ENCODE results near the gene MYH9. TPM values are rescaled to one million over a fixed set of nuclear protein-coding genes. Genes with fewer than 3 reads are reported as not detected.

Gene MYH9
- total RNA-seq, 2 experiments from 2014 or later: 624 to 679 TPM

GRCh38 chr22:36259615-36260300 is 128.0 kb downstream of the MYH9 start:
- no peak for ATAC-seq
- TF ChIP-seq CTCF (IDR thresholded peaks at IDR 0.05): no peak
- intact Hi-C loops (cut with micrococcal nuclease): no loop called here
- Mint-ChIP-seq H3K27me3 (no peaks in the 10 kb centered on the region), H3K4me3 (no peak overlapping the region), H3K36me3 (ENCODE audit: low read depth) (peaks cover 28% of the 10 kb centered on the region), H3K27ac (peak overlapping the region; percentile 89), H3K9me3 (no peaks in the 10 kb centered on the region), H3K4me1 (ENCODE audit: low read depth) (peaks cover 38% of the 10 kb centered on the region)
- CTCF ChIA-PET: no interaction called here
- POLR2A ChIA-PET: interaction anchor here (0.7 to 1.3 kb wide), 3 partner anchors 19 to 36 kb away, joined by 3 to 4 read pairs (median 3); no protein-coding TSS in a partner anchor
- DNase-seq: no peak

DNA sequence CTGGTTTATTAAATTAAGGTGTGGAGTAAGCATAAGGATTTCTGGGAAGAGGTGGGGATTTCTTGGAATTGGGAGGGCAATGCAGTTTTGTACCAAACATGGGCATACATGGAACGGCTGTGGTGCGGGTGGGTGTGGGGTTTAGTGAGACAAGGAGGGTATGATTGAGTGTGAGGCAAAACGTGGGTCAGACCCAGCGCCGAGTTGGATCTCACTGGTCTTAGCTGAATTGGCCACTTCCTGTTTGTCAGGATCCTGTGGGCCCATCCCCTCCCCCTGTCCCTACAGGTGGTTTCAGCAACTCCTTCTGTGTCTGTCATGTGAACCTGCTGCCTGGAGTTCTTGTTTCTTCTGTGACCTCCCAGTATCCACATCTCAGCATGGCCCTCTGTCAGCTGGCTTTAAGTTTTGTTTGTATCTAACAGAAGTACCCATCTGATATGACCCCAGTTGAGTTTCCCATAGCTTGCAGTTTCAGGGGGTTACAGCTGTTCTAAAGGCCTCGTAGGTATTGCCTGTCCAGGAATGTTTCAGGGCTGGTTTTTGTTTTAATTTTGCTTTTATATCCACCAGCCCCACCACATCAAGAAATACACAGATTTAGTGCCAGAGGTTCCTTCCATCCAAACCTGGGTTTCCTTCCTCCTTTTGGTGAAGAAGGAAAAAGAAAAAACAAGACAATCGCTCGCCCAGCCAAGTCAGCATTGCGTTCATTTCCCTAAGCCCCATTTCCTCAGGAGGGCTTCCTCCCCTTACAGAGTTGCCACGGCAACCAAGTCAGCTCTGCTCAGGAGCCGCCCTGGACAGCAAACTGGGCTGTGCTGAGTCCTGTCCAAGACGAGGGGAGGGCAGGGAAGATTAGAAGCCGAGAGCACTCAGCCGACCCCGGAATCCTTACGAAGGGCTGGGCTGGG is 128.8 kb downstream of the MYH9 start:
- intact Hi-C loops (cut with micrococcal nuclease): no loop called here
- no peak for TF ChIP-seq CTCF (IDR thresholded peaks at IDR 0.05)
- ATAC-seq: peak; percentile 75
- Mint-ChIP-seq H3K27ac (peak overlapping the region; percentile 89), H3K27me3 (no peaks in the 10 kb centered on the region), H3K4me3 (peak overlapping the region; percentile 33), H3K9me3 (no peaks in the 10 kb centered on the region), H3K4me1 (ENCODE audit: low read depth) (peaks cover 44% of the 10 kb centered on the region), H3K36me3 (ENCODE audit: low read depth) (peaks cover 25% of the 10 kb centered on the region)
- CTCF ChIA-PET: interaction anchor here (1.8 kb wide), 1 partner anchor 19 kb away, joined by 8 read pairs; the partner anchor contains the start of gene APOL2
- POLR2A ChIA-PET: interaction anchor here (0.9 to 1.1 kb wide), 2 partner anchors 21 to 228 kb away, joined by 3 read pairs; no protein-coding TSS in a partner anchor
- peak; percentile 76 for DNase-seq

GRCh38 chr22:36257948-36258670 is 129.7 kb downstream of the MYH9 start:
- ChIA-PET POLR2A (interaction anchor here (0.9 to 1.4 kb wide), 4 partner anchors 18 to 229 kb away, joined by 3 to 5 read pairs (median 3); no protein-coding TSS in a partner anchor), CTCF (interaction anchor here (1.0 to 1.8 kb wide), 2 partner anchors 18 to 20 kb away, joined by 3 to 8 read pairs; partner anchors contain the start of gene APOL2)
- Mint-ChIP-seq H3K4me1 (ENCODE audit: low read depth) (peaks cover 51% of the 10 kb centered on the region), H3K27me3 (no peaks in the 10 kb centered on the region), H3K9me3 (no peaks in the 10 kb centered on the region), H3K27ac (peak overlapping the region; percentile 89), H3K36me3 (ENCODE audit: low read depth) (peaks cover 22% of the 10 kb centered on the region), H3K4me3 (peak overlapping the region; percentile 33)
- ATAC-seq (no peak), DNase-seq (no peak)
- intact Hi-C loops (cut with micrococcal nuclease): no loop called here
- no peak for TF ChIP-seq CTCF (IDR thresholded peaks at IDR 0.05)

DNA sequence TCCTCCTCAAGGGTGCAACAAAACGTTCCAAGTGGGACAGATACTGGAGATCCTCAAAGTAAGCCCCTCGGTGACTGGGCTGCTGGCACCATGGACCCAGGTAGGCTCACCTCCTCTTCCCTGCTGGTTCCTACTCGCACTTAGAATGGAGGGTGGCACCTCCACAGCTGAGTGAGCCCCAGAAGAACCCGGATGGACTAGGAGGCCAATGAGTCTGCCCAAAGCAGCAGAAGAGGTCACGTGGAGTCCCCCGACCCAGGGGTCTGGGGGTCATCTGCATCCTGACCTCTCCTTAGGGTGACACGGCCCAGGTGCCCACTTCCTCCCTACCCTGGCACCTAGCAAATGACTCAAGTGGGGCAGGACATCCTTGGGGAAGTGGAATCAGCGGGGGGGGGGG is 130.5 kb downstream of the MYH9 start:
- peaks cover 19% of the 10 kb centered on the region for H3K36me3 Mint-ChIP-seq (ENCODE audit: low read depth)
- H3K9me3 Mint-ChIP-seq: no peaks in the 10 kb centered on the region
- no peak overlapping the region for H3K4me3 Mint-ChIP-seq
- POLR2A ChIA-PET: interaction anchor here (0.6 to 1.4 kb wide), 3 partner anchors 17 to 67 kb away, joined by 3 to 5 read pairs (median 3); no protein-coding TSS in a partner anchor
- intact Hi-C loops (cut with micrococcal nuclease): no loop called here
- no peaks in the 10 kb centered on the region for H3K27me3 Mint-ChIP-seq
- no peak overlapping the region for H3K27ac Mint-ChIP-seq
- CTCF ChIA-PET: interaction anchor here (0.7 to 1.8 kb wide), 3 partner anchors 13 to 19 kb away, joined by 3 to 8 read pairs (median 3); partner anchors contain the start of gene APOL2
- no peak for TF ChIP-seq CTCF (IDR thresholded peaks at IDR 0.05)
- no peak for DNase-seq
- H3K4me1 Mint-ChIP-seq (ENCODE audit: low read depth): peaks cover 58% of the 10 kb centered on the region
- ATAC-seq: no peak
